Spleen (tissue), 11 donors: Measurements from ENCODE around the gene ABHD1. TPM values are rescaled to one million over a fixed set of nuclear protein-coding genes. Genes with fewer than 3 reads are reported as not detected.

Source experiments
- DNase-seq: peaks from one replicate; pipeline ENCODE4 v3.0.0-alpha.2; 2020
- H3K27ac ChIP-seq, 8 donors: fragments of 200-600 bp; sonication (generic) in 7 of 8; 1 replicate in 4 of 8; 2 replicates in 4 of 8; pipeline versions ENCODE4 v1.5.0 to v1.8.0; 2016 to 2021; ENCODE audit warnings: inconsistent platforms in 4 of 8, mild to moderate bottlenecking in 4 of 8, moderate library complexity in 1 of 8
- H3K27me3 ChIP-seq, 7 donors: fragments of 200-600 bp; sonication (generic) in 6 of 7; replicated peaks in 1 of 7; 1 replicate in 4 of 7; 2 replicates in 3 of 7; pipeline versions ENCODE4 v1.5.0 to v1.8.0; 2016 to 2021; ENCODE audit warnings: inconsistent platforms in 3 of 7, mild to moderate bottlenecking in 1 of 7
- H3K36me3 ChIP-seq, 6 donors: fragments of 200-600 bp; sonication (generic) in 5 of 6; 1 replicate in 4 of 6; 2 replicates in 2 of 6; pipeline versions ENCODE4 v1.5.0 to v1.8.0; 2016 to 2021; ENCODE audit warnings: inconsistent platforms in 2 of 6
- H3K4me1 ChIP-seq, 6 donors: fragments of 200-600 bp; sonication (generic) in 5 of 6; 1 replicate in 3 of 6; 2 replicates in 3 of 6; pipeline versions ENCODE4 v1.5.0 to v1.8.0; 2016 to 2021; ENCODE audit warnings: inconsistent platforms in 3 of 6
- H3K4me3 ChIP-seq, 8 donors: fragments of 200-600 bp; sonication (generic) in 7 of 8; 1 replicate in 4 of 8; 2 replicates in 4 of 8; pipeline versions ENCODE4 v1.5.0 to v1.8.0; 2016 to 2021; ENCODE audit warnings: inconsistent platforms in 4 of 8, mild to moderate bottlenecking in 4 of 8, moderate library complexity in 2 of 8
- H3K9me3 ChIP-seq, 8 donors: fragments of 200-600 bp; sonication (generic) in 7 of 8; 1 replicate in 4 of 8; 2 replicates in 4 of 8; pipeline versions ENCODE4 v1.5.0 to v1.8.0; 2016 to 2021; ENCODE audit warnings: inconsistent platforms in 4 of 8
- POLR2A ChIP-seq, 3 donors: fragments of 450-650 bp; IDR thresholded peaks; one replicate each; pipeline ENCODE4 v1.5.1; 2017; ENCODE audit warnings: antibody characterized with exemption in 3 of 3, mild to moderate bottlenecking in 1 of 3
- POLR2AphosphoS5 ChIP-seq, 3 donors: sonication (generic); formaldehyde crosslinking; IDR thresholded peaks; one replicate each; pipeline ENCODE4 v1.5.1; 2017; ENCODE audit warnings: antibody characterized with exemption in 3 of 3
- WGBS, 5 donors: extraction: QIAGEN DNeasy Blood & Tissue Kit in 3 of 5; methylation state at CpG; one replicate each; pipeline versions ENCODE4 v1.1.5 to v1.1.7; 2013 to 2018; 5-methylcytosine and 5-hydroxymethylcytosine counted together
- intact Hi-C: fragments of 100-400 bp; cut with DNase I; formaldehyde crosslinking; loops from one replicate; pipeline ENCODE4 v1.15.0; 2023; ENCODE audit warnings: low total_unique reads
- polyA plus RNA-seq, 3 donors: library from polyadenylated mRNA; stranded (reverse); fragments of 200-250 nt; gene quantifications; one replicate each; pipeline ENCODE4 v1.2.1, GENCODE V29; 2013
- total RNA-seq, 7 donors: library from RNA; depleted of rRNA in 3 of 7; stranded (reverse); fragments of >200 nt in 3 of 7; fragmentation: NEBNext Ultra II Directional in 4 of 7; extraction: Animal tissue kit (Norgen Biotek cat#: 25700) in 4 of 7; gene quantifications; one replicate each; pipeline versions ENCODE4 v1.1.0 to v1.2.1, GENCODE V29; 2016 to 2021
- TF ChIP-seq, protein P1 (sequence below), 11 experiments: fragments of 200-600 bp in 7 of 11; fragments of 450-650 bp in 4 of 11; sonication (generic) in 4 of 11; IDR thresholded peaks in 8 of 11; conservative IDR thresholded peaks in 3 of 11; 1 replicate in 7 of 11; 2 replicates in 4 of 11; pipeline versions ENCODE4 v1.4.0 to v1.8.0; 2016 to 2021; ENCODE audit warnings: antibody characterized with exemption in 11 of 11, inconsistent platforms in 4 of 11, mild to moderate bottlenecking in 1 of 11
- donor health status: healthy with polysubstance abuse.
- donor health status: DM: no; HTN: no; CAD: no; lungs with moderate emphysema.
- donor health status: DM: no; HTN: no; CAD: no.
- donor health status: Bipolar disorder and iron deficiency.
- donor health status: healthy.
- donor health status: DM: no; HTN: no; CAD: no.
- donor health status: DM: yes; HTN: yes; CAD: no.

ABHD1 gene
- total and polyA plus RNA-seq, 10 donors = 0.38 to 1.6 (median 0.66) TPM; not detected in 1

DNA sequence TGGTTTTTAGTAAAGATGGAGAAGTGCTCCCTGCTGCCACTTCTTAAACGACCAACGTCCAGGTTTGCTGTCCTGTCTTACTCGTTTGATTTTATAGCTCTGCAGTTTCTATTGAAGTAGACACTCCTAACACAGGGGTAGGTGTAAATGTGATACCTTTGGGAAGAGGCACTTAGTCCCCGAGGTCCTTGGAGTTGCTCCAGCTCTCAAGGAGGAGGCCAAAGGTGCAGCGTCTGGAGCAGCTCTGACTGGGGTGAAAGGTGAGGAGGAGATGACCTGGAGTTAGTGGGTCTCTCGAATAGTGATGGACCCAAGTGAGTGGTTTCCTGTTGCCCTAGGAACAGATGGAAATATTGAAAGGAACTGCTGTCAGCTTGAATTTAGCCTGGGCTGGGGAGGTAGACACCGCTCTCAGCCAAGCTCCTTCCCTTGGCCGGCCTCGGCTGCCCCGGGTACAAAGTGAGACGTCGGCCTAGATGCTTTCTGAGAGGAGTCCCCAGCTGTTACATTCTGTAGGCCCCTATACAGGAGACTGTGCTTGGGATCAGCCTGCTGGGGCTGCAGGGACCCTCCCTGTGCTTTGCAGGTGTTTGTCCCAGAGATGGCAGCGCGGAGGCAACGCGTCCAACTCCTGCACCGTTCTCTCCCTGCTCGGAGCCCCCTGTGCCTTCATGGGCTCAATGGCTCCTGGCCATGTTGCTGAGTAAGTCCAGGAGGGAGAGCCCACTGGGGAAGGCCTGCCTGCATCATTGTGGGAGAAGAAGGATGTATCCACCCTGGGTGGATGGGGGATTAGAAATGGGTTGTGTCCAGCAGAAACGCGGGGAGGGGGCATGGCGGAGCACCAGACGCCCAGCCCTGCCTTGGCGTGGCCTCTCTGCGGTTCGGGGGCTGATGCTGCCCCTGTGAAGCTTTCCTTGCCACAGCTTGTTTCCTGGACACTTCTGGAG, 31.6 kb upstream of the ABHD1 start:
- Histone ChIP-seq H3K4me1 (peaks cover 5 to 26% (median 22%) of the 10 kb centered on the region in 6 donors), H3K36me3 (no peaks in the 10 kb centered on the region), H3K4me3 (no peak overlapping the region), H3K27ac (no peak overlapping the region), H3K9me3 (no peaks in the 10 kb centered on the region), H3K27me3 (no peaks in the 10 kb centered on the region)
- intact Hi-C loops = no loop called here
- TF ChIP-seq POLR2A (IDR thresholded peaks at IDR 0.05) = no peak
- TF ChIP-seq, protein P1, sequence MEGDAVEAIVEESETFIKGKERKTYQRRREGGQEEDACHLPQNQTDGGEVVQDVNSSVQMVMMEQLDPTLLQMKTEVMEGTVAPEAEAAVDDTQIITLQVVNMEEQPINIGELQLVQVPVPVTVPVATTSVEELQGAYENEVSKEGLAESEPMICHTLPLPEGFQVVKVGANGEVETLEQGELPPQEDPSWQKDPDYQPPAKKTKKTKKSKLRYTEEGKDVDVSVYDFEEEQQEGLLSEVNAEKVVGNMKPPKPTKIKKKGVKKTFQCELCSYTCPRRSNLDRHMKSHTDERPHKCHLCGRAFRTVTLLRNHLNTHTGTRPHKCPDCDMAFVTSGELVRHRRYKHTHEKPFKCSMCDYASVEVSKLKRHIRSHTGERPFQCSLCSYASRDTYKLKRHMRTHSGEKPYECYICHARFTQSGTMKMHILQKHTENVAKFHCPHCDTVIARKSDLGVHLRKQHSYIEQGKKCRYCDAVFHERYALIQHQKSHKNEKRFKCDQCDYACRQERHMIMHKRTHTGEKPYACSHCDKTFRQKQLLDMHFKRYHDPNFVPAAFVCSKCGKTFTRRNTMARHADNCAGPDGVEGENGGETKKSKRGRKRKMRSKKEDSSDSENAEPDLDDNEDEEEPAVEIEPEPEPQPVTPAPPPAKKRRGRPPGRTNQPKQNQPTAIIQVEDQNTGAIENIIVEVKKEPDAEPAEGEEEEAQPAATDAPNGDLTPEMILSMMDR (IDR thresholded peaks at IDR 0.05 in 8 of 11, conservative IDR thresholded peaks at IDR 0.05 in 3 of 11) = no peak
- TF ChIP-seq POLR2AphosphoS5 (IDR thresholded peaks at IDR 0.05) = no peak
- DNase-seq = no peak
- WGBS, 5 donors = 76 to 80% (median 79%) methylated on average over 16 to 25 of the region's 25 CpGs

DNA sequence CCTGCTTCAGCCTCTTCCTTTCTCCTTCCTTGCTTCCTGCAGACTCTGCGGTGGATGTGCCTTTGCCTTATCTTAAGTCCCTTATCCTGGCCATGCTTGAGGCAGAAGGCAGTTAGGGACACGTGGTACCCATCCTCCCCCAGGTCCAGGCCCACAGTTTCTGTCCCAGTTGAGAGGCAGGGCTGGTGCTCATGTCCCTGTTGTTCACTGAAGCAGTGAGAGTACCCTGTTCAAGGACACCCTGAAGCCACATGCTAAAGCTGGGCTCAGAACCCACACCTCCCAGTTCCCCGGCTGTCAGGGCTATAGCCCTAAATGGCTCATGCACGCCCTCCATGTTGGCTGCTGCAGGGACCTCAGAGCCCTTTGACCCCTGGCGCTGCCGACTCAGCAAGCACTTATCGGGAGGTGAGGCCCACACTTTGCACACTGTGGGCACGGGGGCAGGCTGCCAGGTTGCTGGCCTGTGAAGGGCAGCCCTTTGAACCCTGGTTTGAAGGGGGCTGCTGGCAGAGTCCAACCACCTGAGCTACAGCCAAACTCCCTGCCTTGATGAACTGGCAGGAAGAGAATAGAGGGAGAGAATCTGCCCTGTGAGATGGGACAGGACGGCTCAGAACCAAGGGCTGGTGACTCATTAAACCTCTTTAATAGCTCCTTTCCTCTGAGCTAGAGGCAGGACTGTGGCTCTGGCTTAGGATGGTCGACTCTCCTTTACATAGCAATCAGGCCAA, 30.8 kb upstream of the ABHD1 start:
- no peak for DNase-seq
- TF ChIP-seq POLR2AphosphoS5 (IDR thresholded peaks at IDR 0.05) = no peak
- no peak for TF ChIP-seq POLR2A (IDR thresholded peaks at IDR 0.05)
- TF ChIP-seq, protein P1 (IDR thresholded peaks at IDR 0.05 in 8 of 11, conservative IDR thresholded peaks at IDR 0.05 in 3 of 11) = no peak
- Histone ChIP-seq H3K36me3 (no peaks in the 10 kb centered on the region), H3K9me3 (no peaks in the 10 kb centered on the region), H3K27ac (no peak overlapping the region), H3K27me3 (no peaks in the 10 kb centered on the region), H3K4me3 (no peak overlapping the region), H3K4me1 (peaks cover 0 to 21% (median 14%) of the 10 kb centered on the region in 6 donors)
- intact Hi-C loops = no loop called here
- WGBS, 5 donors = 61 to 77% (median 71%) methylated on average over 9 to 10 of the region's 10 CpGs

DNA sequence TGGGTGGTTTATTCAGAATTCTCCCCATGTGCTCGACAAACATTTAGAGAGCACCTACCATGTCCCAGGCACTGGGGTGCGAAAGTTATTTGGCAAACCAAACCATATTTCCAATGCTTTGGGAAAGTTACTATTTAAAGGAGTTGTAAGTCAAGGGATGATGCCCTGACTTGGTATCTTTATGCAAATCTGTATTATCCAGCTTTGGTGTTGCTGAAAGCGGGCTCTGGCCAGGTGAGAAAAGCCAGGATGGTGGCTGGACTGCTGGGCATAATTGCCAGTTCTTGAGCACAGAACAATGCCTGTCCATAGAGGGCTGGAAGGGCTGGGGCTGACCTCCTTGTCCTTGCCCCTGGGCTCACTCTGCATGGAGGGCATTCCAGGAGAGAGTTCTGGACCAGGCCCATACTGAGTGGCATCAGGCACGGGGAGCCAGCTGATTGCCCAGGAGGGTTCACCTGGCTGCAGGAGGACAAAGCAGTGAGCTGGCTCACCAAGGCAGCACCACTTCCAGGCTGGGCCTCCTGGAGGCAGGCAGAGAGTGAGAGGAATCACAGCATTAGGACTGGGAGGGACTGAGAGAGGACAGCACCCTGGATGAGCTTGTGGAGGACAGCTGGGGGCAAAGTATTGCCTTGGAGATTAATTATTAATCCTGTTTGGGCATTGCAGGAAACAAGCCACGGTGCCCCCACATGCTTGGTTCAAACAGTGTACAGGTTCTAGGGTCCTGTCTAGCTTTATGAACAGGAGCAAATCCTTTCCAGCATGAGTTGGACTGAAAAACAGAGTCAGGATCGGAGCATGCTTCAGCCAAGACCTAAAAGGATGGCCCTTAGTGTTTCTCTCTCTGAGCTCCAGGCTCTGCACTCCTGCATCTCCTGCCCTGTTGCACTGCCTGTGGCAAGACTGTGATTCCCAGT, 29.9 kb upstream of the ABHD1 start:
- DNase-seq = no peak
- no peaks in the 10 kb centered on the region for H3K36me3 ChIP-seq
- H3K4me3 ChIP-seq = no peak overlapping the region
- H3K27ac ChIP-seq = no peak overlapping the region
- TF ChIP-seq POLR2A (IDR thresholded peaks at IDR 0.05) = no peak
- no peak for TF ChIP-seq POLR2AphosphoS5 (IDR thresholded peaks at IDR 0.05)
- TF ChIP-seq, protein P1 (IDR thresholded peaks at IDR 0.05 in 8 of 11, conservative IDR thresholded peaks at IDR 0.05 in 3 of 11) = no peak
- intact Hi-C loops = no loop called here
- 89 to 99% (median 94%) methylated on average over 6 of the region's 6 CpGs for WGBS, 5 donors
- H3K4me1 ChIP-seq = peaks cover 0 to 21% (median 14%) of the 10 kb centered on the region in 6 donors
- H3K9me3 ChIP-seq = no peaks in the 10 kb centered on the region
- no peaks in the 10 kb centered on the region for H3K27me3 ChIP-seq
